ENCODE results near the gene EVA1A.

Gene EVA1A

GRCh38 chr2:75533135-75533534 is 27.6 kb downstream of the EVA1A start:
- ChIA-PET CTCF (interaction anchor here (1.0 kb wide), 1 partner anchor 31 kb away, joined by 3 read pairs; no protein-coding TSS in a partner anchor), POLR2A (no interaction called here)
- H3K36me3 ChIP-seq (ENCODE audit: control insufficient read depth in 2 of 2, insufficient read depth in 1 of 2, low read length in 2 of 2), result no peaks in the 10 kb centered on the region

DNA sequence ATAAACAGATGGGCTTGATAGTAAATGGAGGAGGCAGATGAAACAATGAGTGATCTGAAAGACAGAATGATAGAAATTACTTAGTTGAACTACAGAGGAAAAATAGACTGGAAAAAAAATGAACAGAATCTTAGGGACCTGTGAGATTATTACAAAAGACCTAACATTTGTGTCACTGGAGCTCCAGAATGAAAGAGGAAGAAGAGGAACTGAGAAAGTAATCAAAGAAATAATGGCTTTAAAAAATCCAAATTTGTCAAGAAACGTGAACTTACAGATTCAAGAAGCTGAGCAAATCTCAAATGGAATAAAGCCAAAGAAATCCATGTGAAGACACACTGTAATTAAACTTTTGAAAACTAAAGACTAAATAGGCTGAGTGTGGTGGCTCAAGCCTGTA is 28.3 kb downstream of the EVA1A start:
- H3K4me3 ChIP-seq (ENCODE audit: low read depth, low read length), result no peak overlapping the region
- no peaks in the 10 kb centered on the region for H3K9me3 ChIP-seq (ENCODE audit: control insufficient read depth, insufficient read depth, low read depth, low read length)
- no peak overlapping the region for H3K27ac ChIP-seq (ENCODE audit: extremely low read depth, low read depth, low read length)
- no peaks in the 10 kb centered on the region for H3K4me1 ChIP-seq (ENCODE audit: control insufficient read depth, insufficient read depth, low read length)
- CTCF ChIA-PET, result interaction anchor here (1.0 to 1.1 kb wide), 2 partner anchors 30 to 76 kb away, joined by 3 to 4 read pairs; no protein-coding TSS in a partner anchor
- H3K36me3 ChIP-seq (ENCODE audit: control insufficient read depth in 2 of 2, insufficient read depth in 1 of 2, low read length in 2 of 2), result no peaks in the 10 kb centered on the region
- POLR2A ChIA-PET, result no interaction called here
- no peak for TF ChIP-seq ZNF830 (tag by site-specific recombination; IDR thresholded peaks at IDR 0.05; ENCODE audit: low read depth)
- no peak for TF ChIP-seq ZNF362 (tag by site-specific recombination; IDR thresholded peaks at IDR 0.05)
- TF ChIP-seq BCL11B (tag by site-specific recombination; IDR thresholded peaks at IDR 0.05; ENCODE audit: low read depth), result no peak
- no peak for TF ChIP-seq ZNF530 (tag by site-specific recombination; IDR thresholded peaks at IDR 0.05; ENCODE audit: low read depth)
- TF ChIP-seq ZNF292 (tag by site-specific recombination; IDR thresholded peaks at IDR 0.05; ENCODE audit: borderline replicate concordance, low read depth), result no peak
- TF ChIP-seq ZNF19 (tag by site-specific recombination; IDR thresholded peaks at IDR 0.05; ENCODE audit: low read depth), result no peak
- TF ChIP-seq ZNF214 (tag by site-specific recombination; IDR thresholded peaks at IDR 0.05; ENCODE audit: borderline replicate concordance), result no peak

More at GRCh38 chr2:75533135-75533534, 27.6 kb downstream of the EVA1A start:
- Histone ChIP-seq H3K4me3 (ENCODE audit: low read depth, low read length) (no peak overlapping the region), H3K9me3 (ENCODE audit: control insufficient read depth, insufficient read depth, low read depth, low read length) (no peaks in the 10 kb centered on the region), H3K27ac (ENCODE audit: extremely low read depth, low read depth, low read length) (no peak overlapping the region), H3K4me1 (ENCODE audit: control insufficient read depth, insufficient read depth, low read length) (no peaks in the 10 kb centered on the region)
- TF ChIP-seq ZNF248 (tag by site-specific recombination; IDR thresholded peaks at IDR 0.05) (no peak), GLI4 (tag by site-specific recombination; IDR thresholded peaks at IDR 0.05) (no peak), ZNF335 (tag by site-specific recombination; conservative IDR thresholded peaks at IDR 0.05) (no peak), ZNF658 (tag by site-specific recombination; IDR thresholded peaks at IDR 0.05) (no peak), SP7 (tag by site-specific recombination; IDR thresholded peaks at IDR 0.05) (no peak), ZNF416 (tag by site-specific recombination; IDR thresholded peaks at IDR 0.05) (no peak), SCRT2 (tag by site-specific recombination; IDR thresholded peaks at IDR 0.05) (no peak), ZNF18 (tag by site-specific recombination; IDR thresholded peaks at IDR 0.05) (no peak), ZNF701 (tag by site-specific recombination; IDR thresholded peaks at IDR 0.05) (no peak), ZSCAN5A (tag by site-specific recombination; IDR thresholded peaks at IDR 0.05) (no peak), KLF16 (tag by site-specific recombination; IDR thresholded peaks at IDR 0.05) (no peak), ZNF654 (tag by site-specific recombination; IDR thresholded peaks at IDR 0.05; ENCODE audit: low read depth) (no peak), RBAK (tag by site-specific recombination; IDR thresholded peaks at IDR 0.05) (no peak), ZBTB20 (tag by site-specific recombination; IDR thresholded peaks at IDR 0.05) (no peak), SP2 (tag by site-specific recombination; IDR thresholded peaks at IDR 0.05) (no peak)
- TF ChIP-seq, protein P1, sequence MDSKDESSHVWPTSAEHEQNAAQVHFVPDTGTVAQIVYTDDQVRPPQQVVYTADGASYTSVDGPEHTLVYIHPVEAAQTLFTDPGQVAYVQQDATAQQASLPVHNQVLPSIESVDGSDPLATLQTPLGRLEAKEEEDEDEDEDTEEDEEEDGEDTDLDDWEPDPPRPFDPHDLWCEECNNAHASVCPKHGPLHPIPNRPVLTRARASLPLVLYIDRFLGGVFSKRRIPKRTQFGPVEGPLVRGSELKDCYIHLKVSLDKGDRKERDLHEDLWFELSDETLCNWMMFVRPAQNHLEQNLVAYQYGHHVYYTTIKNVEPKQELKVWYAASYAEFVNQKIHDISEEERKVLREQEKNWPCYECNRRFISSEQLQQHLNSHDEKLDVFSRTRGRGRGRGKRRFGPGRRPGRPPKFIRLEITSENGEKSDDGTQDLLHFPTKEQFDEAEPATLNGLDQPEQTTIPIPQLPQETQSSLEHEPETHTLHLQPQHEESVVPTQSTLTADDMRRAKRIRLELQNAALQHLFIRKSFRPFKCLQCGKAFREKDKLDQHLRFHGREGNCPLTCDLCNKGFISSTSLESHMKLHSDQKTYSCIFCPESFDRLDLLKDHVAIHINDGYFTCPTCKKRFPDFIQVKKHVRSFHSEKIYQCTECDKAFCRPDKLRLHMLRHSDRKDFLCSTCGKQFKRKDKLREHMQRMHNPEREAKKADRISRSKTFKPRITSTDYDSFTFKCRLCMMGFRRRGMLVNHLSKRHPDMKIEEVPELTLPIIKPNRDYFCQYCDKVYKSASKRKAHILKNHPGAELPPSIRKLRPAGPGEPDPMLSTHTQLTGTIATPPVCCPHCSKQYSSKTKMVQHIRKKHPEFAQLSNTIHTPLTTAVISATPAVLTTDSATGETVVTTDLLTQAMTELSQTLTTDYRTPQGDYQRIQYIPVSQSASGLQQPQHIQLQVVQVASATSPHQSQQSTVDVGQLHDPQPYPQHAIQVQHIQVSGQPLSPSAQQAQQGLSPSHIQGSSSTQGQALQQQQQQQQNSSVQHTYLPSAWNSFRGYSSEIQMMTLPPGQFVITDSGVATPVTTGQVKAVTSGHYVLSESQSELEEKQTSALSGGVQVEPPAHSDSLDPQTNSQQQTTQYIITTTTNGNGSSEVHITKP (tag by site-specific recombination; IDR thresholded peaks at IDR 0.05), result no peak
- TF ChIP-seq, protein P2, sequence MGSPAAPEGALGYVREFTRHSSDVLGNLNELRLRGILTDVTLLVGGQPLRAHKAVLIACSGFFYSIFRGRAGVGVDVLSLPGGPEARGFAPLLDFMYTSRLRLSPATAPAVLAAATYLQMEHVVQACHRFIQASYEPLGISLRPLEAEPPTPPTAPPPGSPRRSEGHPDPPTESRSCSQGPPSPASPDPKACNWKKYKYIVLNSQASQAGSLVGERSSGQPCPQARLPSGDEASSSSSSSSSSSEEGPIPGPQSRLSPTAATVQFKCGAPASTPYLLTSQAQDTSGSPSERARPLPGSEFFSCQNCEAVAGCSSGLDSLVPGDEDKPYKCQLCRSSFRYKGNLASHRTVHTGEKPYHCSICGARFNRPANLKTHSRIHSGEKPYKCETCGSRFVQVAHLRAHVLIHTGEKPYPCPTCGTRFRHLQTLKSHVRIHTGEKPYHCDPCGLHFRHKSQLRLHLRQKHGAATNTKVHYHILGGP (tag by site-specific recombination; IDR thresholded peaks at IDR 0.05), result no peak
